Immature natural killer cell (primary cell): ENCODE results near the gene TRPV5. TPM values are rescaled to one million over a fixed set of nuclear protein-coding genes. Genes with fewer than 3 reads are reported as not detected.

ENCODE experiments used
- DNase-seq, 3 donors: peaks; one replicate each; pipeline ENCODE4 v3.0.0; 2022; ENCODE audit warnings: mixed read lengths in 1 of 3
- H3K27ac Mint-ChIP-seq, 6 donors: one replicate each; pipeline ENCODE4 v1.8.0; 2020; ENCODE audit warnings: mixed read lengths in 6 of 6, mild to moderate bottlenecking in 5 of 6, inconsistent platforms in 4 of 6, moderate library complexity in 3 of 6
- H3K27me3 Mint-ChIP-seq, 3 donors: one replicate each; pipeline ENCODE4 v1.8.0; 2020 to 2021; ENCODE audit warnings: low read depth in 3 of 3, mild to moderate bottlenecking in 3 of 3, mixed read lengths in 3 of 3, moderate library complexity in 3 of 3, inconsistent platforms in 1 of 3
- H3K36me3 Mint-ChIP-seq, 3 donors: one replicate each; pipeline ENCODE4 v1.8.0; 2020; ENCODE audit warnings: mixed read lengths in 3 of 3, inconsistent platforms in 2 of 3, mild to moderate bottlenecking in 2 of 3
- H3K4me1 Mint-ChIP-seq, 2 donors: one replicate each; pipeline ENCODE4 v1.8.0; 2020; ENCODE audit warnings: inconsistent platforms in 2 of 2, mild to moderate bottlenecking in 2 of 2, mixed read lengths in 2 of 2, moderate library complexity in 1 of 2
- H3K4me3 Mint-ChIP-seq, 5 donors: one replicate each; pipeline ENCODE4 v1.8.0; 2020; ENCODE audit warnings: mild to moderate bottlenecking in 5 of 5, mixed read lengths in 5 of 5, inconsistent platforms in 3 of 5, moderate library complexity in 3 of 5
- H3K9me3 Mint-ChIP-seq, 6 donors: one replicate each; pipeline ENCODE4 v1.8.0; 2020; ENCODE audit warnings: mild to moderate bottlenecking in 6 of 6, mixed read lengths in 6 of 6, inconsistent platforms in 4 of 6, moderate library complexity in 3 of 6
- polyA plus RNA-seq, 3 donors: library from polyadenylated mRNA; unstranded; fragments of 300-500 nt; fragmentation: Illumina TruSeq; gene quantifications; one replicate each; pipeline ENCODE4 v1.2.3, GENCODE V29; 2021

TRPV5 gene
- polyA plus RNA-seq, 3 donors from 2014 or later = not detected

DNA sequence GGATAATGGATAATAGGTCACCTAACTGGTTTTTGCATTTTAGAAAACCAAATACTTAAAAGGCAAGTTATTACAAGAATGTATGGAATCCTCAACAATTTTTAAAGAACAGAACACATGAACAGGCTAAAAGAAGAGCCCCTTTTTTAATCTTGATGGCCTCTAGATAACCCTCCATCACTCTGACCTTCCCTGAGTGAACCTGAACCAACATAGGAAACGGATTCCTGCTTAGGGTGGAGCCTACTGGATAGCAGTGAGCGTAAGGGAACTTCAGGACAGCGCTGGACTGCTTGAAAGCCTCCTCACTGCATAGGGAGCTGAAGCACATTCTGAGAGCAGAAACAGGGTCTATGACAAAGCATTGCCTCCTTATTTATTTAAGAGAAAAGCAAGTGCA is 20.5 kb downstream of the TRPV5 start:
- no peak overlapping the region for H3K27ac Mint-ChIP-seq
- H3K9me3 Mint-ChIP-seq = no peaks in the 10 kb centered on the region
- peaks cover 0 to 1% of the 10 kb centered on the region in 2 donors for H3K4me1 Mint-ChIP-seq
- H3K4me3 Mint-ChIP-seq = no peak overlapping the region
- DNase-seq = no peak
- H3K36me3 Mint-ChIP-seq = no peaks in the 10 kb centered on the region
- H3K27me3 Mint-ChIP-seq = peaks cover 0 to 1% (median 0%) of the 10 kb centered on the region in 3 donors

DNA sequence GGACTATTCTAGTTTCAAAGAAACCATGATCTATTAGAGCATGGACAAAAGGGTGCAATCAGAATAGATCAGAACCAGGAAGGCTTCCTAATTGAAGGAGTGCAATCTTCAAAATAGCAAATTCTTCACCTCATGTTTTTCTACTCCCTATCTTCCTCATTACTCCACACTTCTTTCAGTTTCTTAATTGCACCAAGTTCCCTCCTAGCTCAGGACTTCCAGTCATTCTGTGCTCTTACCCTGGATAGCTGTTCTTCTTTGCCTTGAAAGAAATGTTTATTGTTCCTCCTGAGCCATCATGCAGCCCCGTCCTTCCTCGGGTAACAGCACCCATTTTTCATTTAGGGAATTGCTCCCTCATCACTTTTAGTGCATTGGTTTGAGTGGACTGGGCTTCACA is 23.1 kb downstream of the TRPV5 start:
- H3K27me3 Mint-ChIP-seq = peaks cover 2 to 8% (median 3%) of the 10 kb centered on the region in 3 donors
- no peak for DNase-seq
- H3K4me1 Mint-ChIP-seq = peaks cover 0 to 1% of the 10 kb centered on the region in 2 donors
- no peak overlapping the region for H3K27ac Mint-ChIP-seq
- no peaks in the 10 kb centered on the region for H3K9me3 Mint-ChIP-seq
- H3K36me3 Mint-ChIP-seq = no peaks in the 10 kb centered on the region
- no peak overlapping the region for H3K4me3 Mint-ChIP-seq

DNA sequence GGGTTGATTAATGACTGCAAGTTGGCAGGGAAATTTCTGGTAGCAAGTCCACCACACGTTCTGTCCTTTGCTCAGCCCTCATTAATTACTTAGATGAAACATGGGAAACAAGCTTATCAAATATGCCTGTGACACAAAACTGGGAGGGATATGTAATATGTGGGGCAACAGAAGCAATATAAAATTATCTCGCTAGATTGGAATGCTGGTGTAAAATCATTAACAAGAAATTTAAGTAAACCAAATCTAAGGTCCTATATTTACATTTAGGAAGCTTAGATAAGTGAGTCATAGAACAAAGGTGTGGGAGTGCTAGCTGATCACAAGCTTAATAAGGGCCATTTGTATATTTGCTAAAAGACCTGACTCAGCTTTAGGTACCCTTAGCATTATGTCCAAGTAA is 23.5 kb downstream of the TRPV5 start:
- no peak for DNase-seq
- Mint-ChIP-seq H3K9me3 (no peaks in the 10 kb centered on the region), H3K4me1 (peaks cover 0 to 1% of the 10 kb centered on the region in 2 donors), H3K27ac (no peak overlapping the region), H3K36me3 (no peaks in the 10 kb centered on the region), H3K27me3 (peaks cover 2 to 8% (median 3%) of the 10 kb centered on the region in 3 donors), H3K4me3 (no peak overlapping the region)

DNA sequence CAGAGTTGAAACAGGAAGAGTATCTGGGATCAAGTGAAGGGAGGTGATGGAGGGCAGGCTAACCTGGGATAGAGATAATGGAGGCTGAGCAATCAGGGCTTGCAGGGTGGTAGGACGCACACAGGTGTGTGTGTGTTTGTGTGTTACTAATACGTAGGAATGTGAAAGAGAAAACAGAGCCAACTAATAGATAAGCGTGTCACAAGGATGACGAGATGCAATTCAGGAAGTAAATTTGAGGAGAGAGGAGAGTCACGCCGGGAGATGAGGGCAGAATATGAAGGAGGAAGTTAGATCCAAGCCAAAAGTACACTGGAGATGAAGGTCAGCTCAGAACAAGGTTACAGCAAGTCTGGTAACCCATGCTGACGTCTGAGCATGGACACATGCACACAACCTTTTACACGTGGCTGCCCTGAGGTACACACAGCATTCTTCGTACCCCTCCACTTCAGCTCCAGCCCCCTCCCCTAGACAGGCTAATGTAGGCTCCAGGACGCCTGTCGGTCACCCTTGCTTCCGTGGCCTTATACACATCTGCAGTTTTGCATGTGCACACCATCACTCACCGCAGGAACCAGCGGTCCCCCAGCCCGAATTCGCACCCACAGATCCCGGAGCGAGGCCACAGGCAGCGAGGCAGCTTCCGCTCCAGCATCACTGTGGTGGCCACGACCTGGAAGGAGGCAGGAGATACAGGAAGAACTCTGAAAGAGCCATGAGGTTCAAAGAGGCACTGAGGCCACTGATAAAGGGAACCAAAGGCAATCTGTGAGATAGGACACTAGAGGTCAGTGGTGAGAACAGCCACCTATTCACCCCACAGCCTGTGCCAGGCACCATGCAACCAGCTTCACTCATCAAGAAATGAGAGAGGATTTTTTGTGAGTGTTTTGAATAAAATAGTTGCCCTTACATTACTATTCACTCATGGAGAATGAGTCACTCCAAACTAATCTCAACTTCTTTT is 24.3 kb downstream of the TRPV5 start:
- DNase-seq = no peak
- Mint-ChIP-seq H3K27ac (no peak overlapping the region), H3K4me3 (no peak overlapping the region), H3K27me3 (peaks cover 2 to 8% (median 3%) of the 10 kb centered on the region in 3 donors), H3K36me3 (no peaks in the 10 kb centered on the region), H3K9me3 (no peaks in the 10 kb centered on the region), H3K4me1 (peaks cover 0 to 1% of the 10 kb centered on the region in 2 donors)

DNA sequence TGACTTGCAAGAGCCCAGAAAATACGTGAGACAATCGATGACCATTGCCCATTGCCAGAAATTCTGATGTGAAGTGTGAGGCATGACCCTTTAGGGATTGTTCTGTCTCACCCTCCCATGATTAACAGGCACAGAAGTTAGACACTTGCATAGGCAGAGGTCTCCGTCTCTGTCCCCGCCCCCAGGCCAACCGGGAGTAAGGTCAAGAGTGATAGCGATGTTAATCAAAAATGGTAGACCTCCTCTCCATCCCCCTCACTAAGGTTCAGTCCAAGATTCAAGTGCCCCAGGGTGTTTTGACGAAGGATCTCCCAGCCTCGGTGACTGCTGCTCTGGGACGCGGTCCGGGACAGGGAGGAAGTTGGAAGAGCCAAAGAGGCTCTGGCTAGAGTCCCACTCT is 25.3 kb downstream of the TRPV5 start:
- Mint-ChIP-seq H3K9me3 (no peaks in the 10 kb centered on the region), H3K4me3 (no peak overlapping the region), H3K36me3 (no peaks in the 10 kb centered on the region), H3K27me3 (peaks cover 2 to 8% (median 2%) of the 10 kb centered on the region in 3 donors), H3K27ac (no peak overlapping the region), H3K4me1 (peaks cover 0 to 1% of the 10 kb centered on the region in 2 donors)
- DNase-seq = no peak

DNA sequence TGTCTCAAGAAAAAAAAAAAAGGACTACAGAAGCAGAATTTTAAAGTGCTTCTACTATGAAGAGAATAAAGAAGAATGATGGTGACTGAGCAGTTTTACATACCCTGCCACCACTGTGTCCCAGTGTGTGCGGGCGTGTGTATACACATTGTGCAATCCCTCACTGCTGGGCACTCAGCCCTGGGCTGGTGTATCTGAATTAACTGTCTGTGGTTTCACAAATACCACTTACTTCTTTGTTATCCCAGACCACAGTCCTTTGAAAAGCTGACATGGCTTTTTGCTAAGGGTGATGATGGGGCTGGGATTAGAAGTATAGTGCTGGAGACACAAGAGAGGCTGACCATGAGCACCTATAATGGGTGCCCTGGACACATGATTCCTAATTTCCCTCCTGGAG is 26.9 kb downstream of the TRPV5 start:
- H3K36me3 Mint-ChIP-seq = no peaks in the 10 kb centered on the region
- no peak for DNase-seq
- H3K9me3 Mint-ChIP-seq = no peaks in the 10 kb centered on the region
- H3K27ac Mint-ChIP-seq = no peak overlapping the region
- H3K27me3 Mint-ChIP-seq = peaks cover 2 to 15% (median 2%) of the 10 kb centered on the region in 3 donors
- peaks cover 0 to 1% of the 10 kb centered on the region in 2 donors for H3K4me1 Mint-ChIP-seq
- no peak overlapping the region for H3K4me3 Mint-ChIP-seq

DNA sequence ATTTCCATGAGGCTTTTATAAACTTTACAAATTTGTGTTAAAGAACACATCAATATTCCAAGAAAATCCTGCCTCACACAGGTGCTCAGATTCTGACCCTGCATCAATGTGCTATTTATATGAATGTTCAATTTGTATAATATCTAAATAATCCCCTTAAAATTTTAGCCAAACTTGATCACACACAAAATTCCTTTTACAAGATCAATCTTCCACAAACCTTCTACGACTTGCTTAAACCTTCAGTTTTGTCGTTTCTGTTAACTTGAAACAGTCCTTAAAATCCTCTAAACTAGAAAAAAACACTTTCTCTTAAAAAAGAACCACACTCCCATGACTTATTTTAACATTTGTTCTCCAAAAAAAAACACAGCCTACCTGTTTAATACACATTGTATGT is 27.8 kb downstream of the TRPV5 start:
- H3K4me3 Mint-ChIP-seq = no peak overlapping the region
- no peak overlapping the region for H3K27ac Mint-ChIP-seq
- no peak for DNase-seq
- no peaks in the 10 kb centered on the region for H3K9me3 Mint-ChIP-seq
- peaks cover 0 to 1% of the 10 kb centered on the region in 2 donors for H3K4me1 Mint-ChIP-seq
- no peaks in the 10 kb centered on the region for H3K36me3 Mint-ChIP-seq
- peaks cover 2 to 15% (median 2%) of the 10 kb centered on the region in 3 donors for H3K27me3 Mint-ChIP-seq

DNA sequence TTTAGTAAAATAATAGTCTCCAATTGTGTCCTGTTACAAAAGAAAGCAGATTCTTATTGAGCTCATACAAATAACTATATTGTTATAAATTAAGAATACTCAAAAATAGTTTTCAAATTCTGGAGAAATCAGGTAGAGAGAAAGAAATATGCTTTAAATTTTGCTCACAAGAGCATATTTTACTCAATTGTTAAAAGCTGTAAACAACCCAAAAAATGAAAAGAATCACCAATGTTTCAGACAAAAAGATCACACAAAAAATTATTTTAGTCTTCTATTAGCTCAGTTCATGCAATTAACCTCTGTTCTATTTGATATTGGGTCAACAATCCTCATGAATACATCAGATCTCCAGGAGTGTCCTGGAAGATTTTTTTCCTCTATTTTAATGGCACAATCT is 29.4 kb downstream of the TRPV5 start:
- Mint-ChIP-seq H3K36me3 (no peaks in the 10 kb centered on the region), H3K4me1 (peaks cover 0 to 1% of the 10 kb centered on the region in 2 donors), H3K9me3 (no peaks in the 10 kb centered on the region), H3K4me3 (no peak overlapping the region), H3K27me3 (peaks cover 2 to 19% (median 2%) of the 10 kb centered on the region in 3 donors), H3K27ac (no peak overlapping the region)
- no peak for DNase-seq

DNA sequence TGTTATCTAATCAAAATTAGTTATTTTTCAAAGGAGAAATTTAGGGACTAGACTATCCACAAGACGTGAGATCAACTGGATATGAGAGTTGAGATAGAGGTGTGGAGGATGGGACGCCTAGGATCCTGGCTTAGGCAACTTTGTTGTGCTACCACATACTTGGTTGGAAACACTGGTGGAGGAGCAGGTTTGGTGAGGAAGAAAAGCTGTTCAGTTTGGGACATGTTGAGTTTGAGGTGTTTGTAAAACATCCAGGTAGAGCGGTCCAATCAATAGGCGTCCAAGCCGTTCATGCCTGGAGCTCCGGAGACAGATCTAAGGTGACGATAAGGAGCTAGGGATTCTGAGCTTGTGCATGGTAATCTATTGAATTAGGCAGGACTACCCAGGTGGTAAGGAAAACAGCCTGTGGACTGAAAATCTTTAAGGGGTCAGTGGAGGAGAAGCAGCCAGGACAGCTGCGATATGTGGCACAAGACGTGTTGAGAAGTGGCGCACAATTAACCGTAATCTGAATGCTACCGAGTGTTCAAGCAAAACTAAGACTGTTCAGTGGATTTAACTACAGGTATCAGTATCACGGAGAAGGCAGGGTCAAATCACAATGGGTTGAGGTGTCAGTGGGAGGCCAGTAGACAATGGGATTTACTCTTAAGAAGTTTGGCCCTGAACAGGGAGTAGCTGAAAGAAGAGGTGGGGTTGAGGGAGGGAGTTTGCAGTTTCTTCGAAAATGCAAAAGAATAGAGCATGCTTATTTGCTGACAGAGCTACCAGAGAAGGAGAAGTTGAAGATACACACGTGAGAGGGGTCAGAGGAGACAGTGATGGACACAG is 31.9 kb downstream of the TRPV5 start:
- no peaks in the 10 kb centered on the region for H3K36me3 Mint-ChIP-seq
- DNase-seq = no peak
- peaks cover 2 to 13% (median 3%) of the 10 kb centered on the region in 3 donors for H3K27me3 Mint-ChIP-seq
- H3K27ac Mint-ChIP-seq = no peak overlapping the region
- H3K4me1 Mint-ChIP-seq = no peaks in the 10 kb centered on the region
- no peak overlapping the region for H3K4me3 Mint-ChIP-seq
- no peaks in the 10 kb centered on the region for H3K9me3 Mint-ChIP-seq

DNA sequence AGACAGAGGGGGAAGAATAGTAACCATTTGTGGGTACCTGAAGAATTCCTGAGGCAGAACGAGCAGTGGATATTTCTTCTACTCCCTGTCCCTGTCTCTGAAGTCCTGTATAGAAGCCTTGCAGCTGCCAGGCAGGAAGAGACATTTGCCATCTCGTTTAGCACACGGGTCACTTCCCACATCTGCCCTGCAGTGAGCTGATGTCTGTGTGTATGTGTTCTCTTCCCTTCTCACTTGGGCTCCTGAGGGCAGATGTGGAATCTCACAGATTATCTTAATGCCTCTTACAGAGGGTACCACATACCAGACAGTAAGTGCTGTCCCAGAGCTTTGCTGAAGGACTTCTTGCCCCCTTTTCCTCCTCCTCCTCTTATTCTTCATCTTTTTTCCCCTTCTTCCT is 33.9 kb downstream of the TRPV5 start:
- H3K27me3 Mint-ChIP-seq = peaks cover 2 to 11% (median 2%) of the 10 kb centered on the region in 3 donors
- DNase-seq = no peak
- no peaks in the 10 kb centered on the region for H3K9me3 Mint-ChIP-seq
- H3K27ac Mint-ChIP-seq = no peak overlapping the region
- no peaks in the 10 kb centered on the region for H3K4me1 Mint-ChIP-seq
- H3K36me3 Mint-ChIP-seq = no peaks in the 10 kb centered on the region
- no peak overlapping the region for H3K4me3 Mint-ChIP-seq

DNA sequence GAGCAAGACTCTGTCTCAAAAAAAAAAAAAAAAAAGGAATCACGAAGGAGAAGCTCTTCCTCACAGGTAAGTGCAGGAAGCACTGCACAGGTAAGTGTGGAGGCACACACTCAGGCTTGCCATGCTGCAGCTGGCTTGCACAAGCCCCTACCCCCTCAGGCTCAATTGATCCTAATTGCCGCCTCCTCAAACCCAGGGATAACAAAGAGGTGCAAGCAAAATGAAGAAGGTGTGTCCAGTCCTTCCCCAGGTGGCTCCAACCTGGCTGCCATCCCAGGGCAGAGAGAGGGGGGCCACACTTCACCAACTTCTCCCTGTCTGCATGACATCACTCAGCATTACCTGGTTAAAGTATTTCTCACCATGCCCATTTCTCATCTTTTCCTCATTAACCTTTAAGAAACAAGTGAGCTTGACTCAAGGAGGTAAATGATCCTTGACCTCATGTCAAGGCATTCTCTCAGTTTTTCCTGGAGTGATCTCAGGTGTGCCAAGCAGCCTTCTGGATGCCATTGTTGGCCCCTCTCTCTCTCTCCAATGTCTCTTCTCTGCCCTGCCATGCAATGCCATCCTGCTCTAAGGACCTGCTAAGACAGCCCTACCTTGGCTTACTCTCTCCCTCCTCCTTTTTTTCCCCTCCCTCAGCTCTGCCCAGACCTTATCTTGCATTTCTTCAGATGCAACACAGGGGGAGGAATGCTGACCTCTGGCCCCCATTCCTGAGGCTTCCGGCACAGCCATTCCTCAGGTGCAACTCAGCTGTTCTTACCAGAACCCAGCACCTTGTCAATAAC is 35.0 kb downstream of the TRPV5 start:
- no peaks in the 10 kb centered on the region for H3K36me3 Mint-ChIP-seq
- peaks cover 2 to 14% (median 2%) of the 10 kb centered on the region in 3 donors for H3K27me3 Mint-ChIP-seq
- no peak overlapping the region for H3K27ac Mint-ChIP-seq
- H3K9me3 Mint-ChIP-seq = no peaks in the 10 kb centered on the region
- H3K4me1 Mint-ChIP-seq = no peaks in the 10 kb centered on the region
- H3K4me3 Mint-ChIP-seq = no peak overlapping the region
- DNase-seq = no peak

DNA sequence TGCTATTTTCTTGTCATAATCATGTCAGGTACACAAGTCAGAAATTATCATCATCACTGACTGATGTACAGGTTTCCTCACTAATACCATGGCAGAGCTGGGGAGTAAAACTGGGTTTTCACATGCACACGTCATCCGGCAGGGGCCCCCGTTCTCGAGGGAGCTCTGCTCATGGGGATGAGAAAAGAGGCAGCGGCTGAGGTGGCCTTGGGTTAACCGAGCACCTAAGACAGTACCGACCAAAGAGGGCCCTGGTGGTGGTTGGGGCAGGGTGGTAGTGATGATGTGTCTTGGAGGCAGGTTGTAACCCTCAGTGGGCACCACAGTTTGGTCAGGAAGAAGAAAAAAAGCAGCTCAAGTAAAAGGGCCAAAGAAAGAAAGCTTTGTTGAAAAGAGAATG is 35.9 kb downstream of the TRPV5 start:
- peaks cover 2 to 14% (median 2%) of the 10 kb centered on the region in 3 donors for H3K27me3 Mint-ChIP-seq
- no peak overlapping the region for H3K27ac Mint-ChIP-seq
- no peak for DNase-seq
- no peaks in the 10 kb centered on the region for H3K36me3 Mint-ChIP-seq
- H3K4me3 Mint-ChIP-seq = no peak overlapping the region
- H3K9me3 Mint-ChIP-seq = no peaks in the 10 kb centered on the region
- H3K4me1 Mint-ChIP-seq = no peaks in the 10 kb centered on the region

DNA sequence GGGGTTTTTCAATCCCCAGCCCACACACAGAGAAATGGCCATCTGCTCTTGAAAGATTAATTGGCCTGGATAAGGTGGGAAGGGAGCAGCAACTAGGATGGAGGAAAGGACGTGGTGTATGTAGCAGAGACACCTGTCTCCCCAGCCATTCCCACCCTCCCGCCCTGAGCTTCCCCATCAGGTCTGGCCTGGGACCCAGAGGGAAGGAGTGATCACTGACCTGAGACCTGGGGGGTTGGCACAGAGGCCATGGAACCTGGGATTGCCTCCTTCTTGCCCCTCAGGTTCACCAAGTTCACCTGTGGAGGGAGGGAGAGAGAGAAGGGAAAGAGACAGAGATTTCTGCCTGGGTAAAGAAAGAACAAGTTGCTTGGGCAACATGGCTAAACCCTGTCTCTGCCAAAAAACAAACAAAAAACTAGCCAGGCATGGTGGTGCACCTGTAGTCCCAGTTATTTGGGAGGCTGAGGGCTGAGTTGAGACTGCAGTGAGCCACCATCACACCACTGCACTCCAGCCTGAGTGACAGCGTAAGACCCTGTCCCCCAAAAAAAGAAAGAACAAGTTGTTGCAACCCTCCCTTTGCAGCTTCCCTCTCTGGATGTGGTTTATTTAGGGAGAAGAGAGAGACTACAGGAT is 36.7 kb downstream of the TRPV5 start:
- Mint-ChIP-seq H3K36me3 (no peaks in the 10 kb centered on the region), H3K27me3 (peaks cover 2 to 9% (median 3%) of the 10 kb centered on the region in 3 donors), H3K27ac (no peak overlapping the region), H3K4me3 (no peak overlapping the region), H3K4me1 (no peaks in the 10 kb centered on the region), H3K9me3 (no peaks in the 10 kb centered on the region)
- DNase-seq = no peak
